ENCODE results near the gene ZNF678.
A peak's percentile ranks its signal among the peaks of the same experiment; 100 is the strongest.

ZNF678 gene

DNA sequence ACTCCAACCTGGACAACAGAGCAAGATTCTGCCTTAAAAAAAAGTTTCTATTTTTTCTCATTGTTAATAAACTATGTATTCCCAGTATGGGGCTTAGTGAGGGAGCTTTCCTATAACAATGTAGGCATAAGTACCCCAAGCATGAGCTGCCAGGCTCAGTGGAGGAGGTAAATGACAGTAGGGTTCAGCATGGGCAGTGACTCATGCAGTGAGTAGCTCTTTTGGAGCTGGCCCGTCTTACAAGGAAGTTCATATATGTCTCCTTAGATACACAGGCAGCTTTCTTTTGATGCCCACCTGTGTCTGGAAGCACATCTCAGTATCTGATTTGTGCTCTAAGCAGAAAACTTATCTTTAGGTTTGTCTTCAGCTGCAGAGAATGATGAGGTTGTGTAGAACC is 57.9 kb downstream of the ZNF678 start:
- H3K9me3 ChIP-seq (ENCODE audit: control extremely low read depth in 1 of 5, control insufficient read depth in 4 of 5, insufficient read depth in 2 of 5, low read depth in 1 of 5, low read length in 4 of 5) = peaks cover 9 to 94% (median 59%) of the 10 kb centered on the region in 5 experiments
- 100% methylated on average over 1 of the region's 1 CpG for WGBS (ENCODE audit: insufficient coverage)
- H3K27me3 ChIP-seq (replicated peaks in 2 of 5; ENCODE audit: control insufficient read depth in 4 of 5, insufficient read depth in 5 of 5, low read length in 4 of 5) = no peaks in the 10 kb centered on the region
- no peak overlapping the region for H3K4me3 ChIP-seq (ENCODE audit: control insufficient read depth in 1 of 7, extremely low read depth in 1 of 7, insufficient read depth in 4 of 7, low read depth in 2 of 7, low read length in 6 of 7)
- ChIA-PET CTCF (no interaction called here), POLR2A (no interaction called here)
- DNase-seq = no peak
- no peak overlapping the region for H3K27ac ChIP-seq (ENCODE audit: insufficient read depth in 1 of 2, low read depth in 1 of 2, low read length in 2 of 2, poor library complexity in 1 of 2, severe bottlenecking in 2 of 2)
- H3K4me1 ChIP-seq (ENCODE audit: control extremely low read depth in 1 of 4, control insufficient read depth in 4 of 4, insufficient read depth in 4 of 4, low read length in 3 of 4) = no peaks in the 10 kb centered on the region
- H3K36me3 ChIP-seq (ENCODE audit: control insufficient read depth in 4 of 4, insufficient read depth in 4 of 4, low read length in 3 of 4) = peaks cover 3 to 61% (median 9%) of the 10 kb centered on the region in 4 experiments

DNA sequence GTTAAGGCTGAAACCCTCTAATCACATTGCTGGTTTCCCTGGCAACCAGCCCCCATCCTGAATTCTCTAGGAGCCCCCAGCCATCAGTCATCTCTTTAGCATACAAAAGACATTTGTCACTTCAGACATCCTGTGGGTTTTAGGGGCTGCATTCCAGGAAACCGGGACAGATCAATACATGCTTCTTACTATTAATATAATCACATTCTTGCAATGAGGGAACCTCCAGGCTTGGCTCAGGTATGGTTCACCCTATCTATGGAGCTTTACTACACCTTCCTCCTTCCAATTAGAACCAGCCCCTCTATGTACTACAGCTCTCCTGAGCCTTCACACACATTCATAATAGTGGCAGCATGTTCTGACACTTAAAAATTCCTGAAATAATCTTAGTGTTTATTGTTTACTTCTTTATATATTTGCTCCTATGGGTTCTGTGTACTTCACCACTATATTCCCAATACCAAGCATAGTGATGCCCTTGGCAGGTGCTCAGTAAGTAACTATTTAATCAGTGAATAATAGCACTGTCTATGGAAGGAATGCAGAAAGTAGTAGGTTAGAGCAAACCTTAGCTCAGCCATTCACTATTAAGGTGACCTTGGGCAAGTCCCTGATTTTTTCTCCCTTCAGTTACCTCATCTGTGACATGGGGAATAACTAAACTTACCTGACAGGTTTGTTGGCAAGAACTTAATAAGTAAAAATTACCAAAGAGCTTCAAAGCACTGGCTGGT is 59.6 kb downstream of the ZNF678 start:
- WGBS (ENCODE audit: insufficient coverage) = 100% methylated on average over 1 of the region's 1 CpG

DNA sequence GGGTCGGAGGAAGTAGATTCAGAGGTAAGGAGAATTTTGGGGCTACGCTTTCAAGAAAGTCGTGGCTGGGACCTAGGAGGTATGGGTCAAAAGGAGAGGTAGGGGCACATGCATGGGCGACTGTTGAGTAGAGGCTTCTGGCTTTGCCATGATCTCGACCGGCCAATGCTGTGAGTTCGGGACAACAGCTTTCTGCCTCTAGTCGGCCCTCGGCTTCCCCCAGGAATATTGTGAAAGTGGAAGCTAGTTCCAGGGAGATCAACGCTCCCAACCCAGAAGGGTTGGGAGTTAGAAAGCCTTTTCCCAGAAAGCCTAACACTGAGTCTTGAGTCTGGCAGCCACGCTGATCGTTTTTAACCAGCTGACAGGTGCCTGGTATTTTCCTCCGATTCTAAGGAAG is 69.0 kb downstream of the ZNF678 start:
- Histone ChIP-seq H3K27me3 (replicated peaks in 2 of 5; ENCODE audit: control insufficient read depth in 4 of 5, insufficient read depth in 5 of 5, low read length in 4 of 5) (no peaks in the 10 kb centered on the region), H3K4me1 (ENCODE audit: control extremely low read depth in 1 of 4, control insufficient read depth in 4 of 4, insufficient read depth in 4 of 4, low read length in 3 of 4) (no peaks in the 10 kb centered on the region), H3K4me3 (ENCODE audit: control insufficient read depth in 1 of 7, extremely low read depth in 1 of 7, insufficient read depth in 4 of 7, low read depth in 2 of 7, low read length in 6 of 7) (no peak overlapping the region), H3K36me3 (ENCODE audit: control insufficient read depth in 4 of 4, insufficient read depth in 4 of 4, low read length in 3 of 4) (peaks cover 0 to 34% (median 10%) of the 10 kb centered on the region in 4 experiments), H3K9me3 (ENCODE audit: control extremely low read depth in 1 of 5, control insufficient read depth in 4 of 5, insufficient read depth in 2 of 5, low read depth in 1 of 5, low read length in 4 of 5) (peaks cover 3 to 95% (median 73%) of the 10 kb centered on the region in 5 experiments), H3K27ac (ENCODE audit: insufficient read depth in 1 of 2, low read depth in 1 of 2, low read length in 2 of 2, poor library complexity in 1 of 2, severe bottlenecking in 2 of 2) (no peak overlapping the region)
- DNase-seq = no peak
- ChIA-PET CTCF (no interaction called here), POLR2A (no interaction called here)
- WGBS (ENCODE audit: insufficient coverage) = 93% methylated on average over 12 of the region's 13 CpGs

More for the DNA sequence above, 59.6 kb downstream of the ZNF678 start:
- Histone ChIP-seq H3K4me1 (ENCODE audit: control extremely low read depth in 1 of 4, control insufficient read depth in 4 of 4, insufficient read depth in 4 of 4, low read length in 3 of 4) (no peaks in the 10 kb centered on the region), H3K27me3 (replicated peaks in 2 of 5; ENCODE audit: control insufficient read depth in 4 of 5, insufficient read depth in 5 of 5, low read length in 4 of 5) (no peaks in the 10 kb centered on the region), H3K4me3 (ENCODE audit: control insufficient read depth in 1 of 7, extremely low read depth in 1 of 7, insufficient read depth in 4 of 7, low read depth in 2 of 7, low read length in 6 of 7) (no peak overlapping the region), H3K9me3 (ENCODE audit: control extremely low read depth in 1 of 5, control insufficient read depth in 4 of 5, insufficient read depth in 2 of 5, low read depth in 1 of 5, low read length in 4 of 5) (peaks cover 9 to 93% (median 51%) of the 10 kb centered on the region in 5 experiments), H3K27ac (ENCODE audit: insufficient read depth in 1 of 2, low read depth in 1 of 2, low read length in 2 of 2, poor library complexity in 1 of 2, severe bottlenecking in 2 of 2) (no peak overlapping the region), H3K36me3 (ENCODE audit: control insufficient read depth in 4 of 4, insufficient read depth in 4 of 4, low read length in 3 of 4) (peaks cover 0 to 51% (median 2%) of the 10 kb centered on the region in 4 experiments)
- ChIA-PET CTCF (no interaction called here), POLR2A (no interaction called here)
- DNase-seq = no peak

DNA sequence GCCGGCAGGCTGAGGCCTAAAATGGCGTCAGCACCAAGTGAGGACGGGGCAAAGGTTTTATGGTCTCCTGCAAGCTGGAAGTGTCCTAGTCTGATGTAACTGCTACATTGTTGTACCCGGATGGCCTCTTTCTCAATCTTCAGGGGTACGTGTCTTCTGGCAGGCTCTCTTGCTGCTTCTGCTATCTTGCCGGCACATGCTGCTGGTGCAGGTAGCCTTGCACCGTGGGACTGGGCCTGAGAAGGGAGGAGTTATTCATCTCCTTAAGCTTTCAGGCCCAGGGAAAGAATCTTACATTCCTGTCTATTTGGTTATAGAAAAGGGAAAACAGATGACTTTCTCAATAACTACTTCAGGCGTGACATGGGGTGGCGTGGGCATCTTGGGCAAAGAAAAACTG is 72.2 kb downstream of the ZNF678 start:
- POLR2A ChIA-PET = interaction anchor here (0.6 kb wide), 1 partner anchor 24 kb away, joined by 3 read pairs; no protein-coding TSS in a partner anchor
- no peaks in the 10 kb centered on the region for H3K4me1 ChIP-seq (ENCODE audit: control extremely low read depth in 1 of 4, control insufficient read depth in 4 of 4, insufficient read depth in 4 of 4, low read length in 3 of 4)
- H3K9me3 ChIP-seq (ENCODE audit: control extremely low read depth in 1 of 5, control insufficient read depth in 4 of 5, insufficient read depth in 2 of 5, low read depth in 1 of 5, low read length in 4 of 5) = peaks cover 5 to 99% (median 80%) of the 10 kb centered on the region in 5 experiments
- 98% methylated on average over 9 of the region's 9 CpGs for WGBS (ENCODE audit: insufficient coverage)
- H3K36me3 ChIP-seq (ENCODE audit: control insufficient read depth in 4 of 4, insufficient read depth in 4 of 4, low read length in 3 of 4) = peaks cover 0 to 35% (median 10%) of the 10 kb centered on the region in 4 experiments
- DNase-seq = no peak
- no peak overlapping the region for H3K4me3 ChIP-seq (ENCODE audit: control insufficient read depth in 1 of 7, extremely low read depth in 1 of 7, insufficient read depth in 4 of 7, low read depth in 2 of 7, low read length in 6 of 7)
- CTCF ChIA-PET = no interaction called here
- H3K27ac ChIP-seq (ENCODE audit: insufficient read depth in 1 of 2, low read depth in 1 of 2, low read length in 2 of 2, poor library complexity in 1 of 2, severe bottlenecking in 2 of 2) = no peak overlapping the region
- no peaks in the 10 kb centered on the region for H3K27me3 ChIP-seq (replicated peaks in 2 of 5; ENCODE audit: control insufficient read depth in 4 of 5, insufficient read depth in 5 of 5, low read length in 4 of 5)

DNA sequence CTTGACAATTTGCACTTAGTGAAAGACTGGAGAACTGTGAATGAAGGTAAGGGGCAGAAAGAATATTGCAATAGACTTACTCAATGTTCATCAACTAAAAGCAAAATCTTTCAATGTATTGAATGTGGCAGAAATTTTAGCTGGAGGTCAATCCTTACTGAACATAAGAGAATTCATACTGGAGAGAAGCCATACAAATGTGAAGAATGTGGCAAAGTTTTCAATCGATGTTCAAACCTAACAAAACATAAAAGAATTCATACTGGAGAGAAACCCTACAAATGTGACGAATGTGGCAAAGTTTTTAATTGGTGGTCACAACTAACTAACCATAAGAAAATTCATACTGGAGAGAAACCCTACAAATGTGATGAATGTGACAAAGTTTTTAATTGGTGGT is 91.1 kb downstream of the ZNF678 start:
- H3K4me3 ChIP-seq (ENCODE audit: control insufficient read depth in 1 of 7, extremely low read depth in 1 of 7, insufficient read depth in 4 of 7, low read depth in 2 of 7, low read length in 6 of 7) = peak overlapping the region in 1 of 7 experiments; percentile 13
- peaks cover 25 to 85% (median 46%) of the 10 kb centered on the region in 5 experiments for H3K9me3 ChIP-seq (ENCODE audit: control extremely low read depth in 1 of 5, control insufficient read depth in 4 of 5, insufficient read depth in 2 of 5, low read depth in 1 of 5, low read length in 4 of 5)
- H3K27ac ChIP-seq (ENCODE audit: insufficient read depth in 1 of 2, low read depth in 1 of 2, low read length in 2 of 2, poor library complexity in 1 of 2, severe bottlenecking in 2 of 2) = no peak overlapping the region
- 86% methylated on average over 1 of the region's 2 CpGs for WGBS (ENCODE audit: insufficient coverage)
- no peaks in the 10 kb centered on the region for H3K27me3 ChIP-seq (replicated peaks in 2 of 5; ENCODE audit: control insufficient read depth in 4 of 5, insufficient read depth in 5 of 5, low read length in 4 of 5)
- peaks cover 25 to 45% (median 30%) of the 10 kb centered on the region in 4 experiments for H3K36me3 ChIP-seq (ENCODE audit: control insufficient read depth in 4 of 4, insufficient read depth in 4 of 4, low read length in 3 of 4)
- ChIA-PET POLR2A (no interaction called here), CTCF (no interaction called here)
- H3K4me1 ChIP-seq (ENCODE audit: control extremely low read depth in 1 of 4, control insufficient read depth in 4 of 4, insufficient read depth in 4 of 4, low read length in 3 of 4) = no peaks in the 10 kb centered on the region
- no peak for DNase-seq

DNA sequence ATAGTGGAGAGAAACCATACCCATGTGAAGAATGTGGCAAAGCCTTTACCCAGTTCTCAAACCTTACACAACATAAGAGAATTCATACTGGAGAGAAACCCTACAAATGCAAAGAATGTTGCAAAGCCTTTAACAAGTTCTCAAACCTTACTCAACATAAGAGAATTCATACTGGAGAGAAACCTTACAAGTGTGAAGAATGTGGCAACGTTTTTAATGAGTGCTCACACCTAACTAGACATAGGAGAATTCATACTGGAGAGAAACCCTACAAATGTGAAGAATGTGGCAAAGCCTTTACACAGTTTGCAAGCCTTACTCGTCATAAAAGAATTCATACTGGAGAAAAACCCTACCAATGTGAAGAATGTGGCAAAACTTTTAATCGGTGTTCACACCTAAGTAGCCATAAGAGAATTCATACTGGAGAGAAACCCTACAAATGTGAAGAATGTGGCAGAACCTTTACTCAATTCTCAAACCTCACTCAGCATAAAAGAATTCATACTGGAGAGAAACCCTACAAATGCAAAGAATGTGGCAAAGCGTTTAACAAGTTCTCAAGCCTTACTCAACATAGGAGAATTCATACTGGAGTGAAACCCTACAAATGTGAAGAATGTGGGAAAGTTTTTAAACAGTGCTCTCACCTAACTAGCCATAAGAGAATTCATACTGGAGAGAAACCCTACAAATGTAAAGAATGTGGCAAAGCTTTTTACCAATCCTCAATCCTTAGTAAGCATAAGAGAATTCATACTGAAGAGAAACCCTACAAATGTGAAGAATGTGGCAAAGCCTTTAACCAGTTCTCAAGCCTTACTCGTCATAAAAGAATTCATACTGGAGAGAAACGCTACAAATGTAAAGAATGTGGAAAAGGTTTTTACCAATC is 91.7 kb downstream of the ZNF678 start:
- no peaks in the 10 kb centered on the region for H3K27me3 ChIP-seq (replicated peaks in 2 of 5; ENCODE audit: control insufficient read depth in 4 of 5, insufficient read depth in 5 of 5, low read length in 4 of 5)
- H3K36me3 ChIP-seq (ENCODE audit: control insufficient read depth in 4 of 4, insufficient read depth in 4 of 4, low read length in 3 of 4) = peaks cover 25 to 44% (median 31%) of the 10 kb centered on the region in 4 experiments
- ChIA-PET CTCF (no interaction called here), POLR2A (no interaction called here)
- 100% methylated on average over 2 of the region's 6 CpGs for WGBS (ENCODE audit: insufficient coverage)
- DNase-seq = no peak
- no peak overlapping the region for H3K27ac ChIP-seq (ENCODE audit: insufficient read depth in 1 of 2, low read depth in 1 of 2, low read length in 2 of 2, poor library complexity in 1 of 2, severe bottlenecking in 2 of 2)
- H3K4me3 ChIP-seq (ENCODE audit: control insufficient read depth in 1 of 7, extremely low read depth in 1 of 7, insufficient read depth in 4 of 7, low read depth in 2 of 7, low read length in 6 of 7) = no peak overlapping the region
- peaks cover 25 to 86% (median 45%) of the 10 kb centered on the region in 5 experiments for H3K9me3 ChIP-seq (ENCODE audit: control extremely low read depth in 1 of 5, control insufficient read depth in 4 of 5, insufficient read depth in 2 of 5, low read depth in 1 of 5, low read length in 4 of 5)
- H3K4me1 ChIP-seq (ENCODE audit: control extremely low read depth in 1 of 4, control insufficient read depth in 4 of 4, insufficient read depth in 4 of 4, low read length in 3 of 4) = no peaks in the 10 kb centered on the region

- Histone ChIP-seq H3K27me3 (replicated peaks in 2 of 5; ENCODE audit: control insufficient read depth in 4 of 5, insufficient read depth in 5 of 5, low read length in 4 of 5) (no peaks in the 10 kb centered on the region), H3K27ac (ENCODE audit: insufficient read depth in 1 of 2, low read depth in 1 of 2, low read length in 2 of 2, poor library complexity in 1 of 2, severe bottlenecking in 2 of 2) (no peak overlapping the region), H3K9me3 (ENCODE audit: control extremely low read depth in 1 of 5, control insufficient read depth in 4 of 5, insufficient read depth in 2 of 5, low read depth in 1 of 5, low read length in 4 of 5) (peaks cover 21 to 94% (median 47%) of the 10 kb centered on the region in 5 experiments), H3K36me3 (ENCODE audit: control insufficient read depth in 4 of 4, insufficient read depth in 4 of 4, low read length in 3 of 4) (peaks cover 7 to 45% (median 14%) of the 10 kb centered on the region in 4 experiments), H3K4me3 (ENCODE audit: control insufficient read depth in 1 of 7, extremely low read depth in 1 of 7, insufficient read depth in 4 of 7, low read depth in 2 of 7, low read length in 6 of 7) (peak overlapping the region in 1 of 7 experiments; percentile 4), H3K4me1 (ENCODE audit: control extremely low read depth in 1 of 4, control insufficient read depth in 4 of 4, insufficient read depth in 4 of 4, low read length in 3 of 4) (no peaks in the 10 kb centered on the region)
- CTCF ChIA-PET = no interaction called here
- POLR2A ChIA-PET = no interaction called here
- no peak for DNase-seq
These were observed 98.1 kb downstream of the ZNF678 start for GRCh38 chr1:227661495-227661894.

All from common myeloid progenitor, CD34-positive (primary cell).